ENCODE measurements around the gene EXOC6B. TPM values are rescaled to one million over a fixed set of nuclear protein-coding genes. Genes with fewer than 3 reads are reported as not detected.

EXOC6B gene
- total RNA-seq, 1 donor from 2014 or later = 32.4 TPM

DNA sequence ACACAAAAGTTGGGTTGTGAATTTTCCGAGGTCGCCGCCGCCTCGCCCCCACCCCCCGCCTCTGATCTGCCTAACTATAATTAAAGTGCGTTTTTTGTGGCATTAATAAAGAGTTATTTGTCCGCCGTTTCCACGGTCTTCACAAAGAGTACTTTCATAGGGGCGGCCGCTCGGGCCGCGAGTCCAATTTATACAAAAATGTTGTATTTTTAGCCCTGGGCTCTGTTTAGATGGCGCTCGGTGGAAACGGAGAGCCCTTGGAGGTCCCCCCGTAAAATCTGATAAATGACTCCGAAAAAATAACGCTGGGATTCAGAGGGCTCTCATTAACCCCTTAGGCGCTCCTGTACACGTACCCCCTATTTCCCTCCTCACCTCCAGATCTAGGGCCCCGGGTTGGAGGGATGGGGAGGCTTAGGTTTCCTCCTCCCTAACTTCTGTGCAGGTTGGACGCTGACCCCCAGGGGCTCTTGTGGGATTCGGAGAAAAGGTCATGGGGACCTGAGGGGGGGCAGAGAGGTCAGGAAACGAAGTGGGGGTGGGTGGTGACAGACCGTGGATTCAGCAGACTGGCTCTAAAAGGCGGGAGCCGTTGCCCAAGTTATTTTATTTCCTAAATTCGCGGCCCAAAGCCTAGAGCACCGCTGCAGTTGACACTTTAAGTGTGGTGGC, 680.0 kb downstream of the EXOC6B start:
- Histone ChIP-seq H3K27ac (peak overlapping the region; percentile 85 to 87), H3K9me3 (no peaks in the 10 kb centered on the region), H3K4me1 (peaks cover 15 to 51% of the 10 kb centered on the region in 2 donors), H3K36me3 (no peaks in the 10 kb centered on the region), H3K4me3 (peak overlapping the region; percentile 52 to 72), H3K27me3 (no peaks in the 10 kb centered on the region)
- no peak for DNase-seq (ENCODE audit: low spot score in 2 of 2)
- no peak for TF ChIP-seq CTCF (IDR thresholded peaks at IDR 0.05)
- intact Hi-C loops (cut with DNase I) = loop anchor here (2.0 to 10.0 kb wide), 7 partner anchors 263 to 1843 kb away; partner anchors contain the start of genes FAM136A and ZNF638

- peaks cover 18 to 55% of the 10 kb centered on the region in 2 donors for H3K4me1 ChIP-seq
These were observed 680.6 kb downstream of the EXOC6B start for GRCh38 chr2:72145289-72145657.

GRCh38 chr2:72144632-72145288, 681.1 kb downstream of the EXOC6B start:
- Histone ChIP-seq H3K9me3 (no peaks in the 10 kb centered on the region), H3K4me3 (peak overlapping the region; percentile 52 to 72), H3K27me3 (no peaks in the 10 kb centered on the region), H3K4me1 (peaks cover 20 to 55% of the 10 kb centered on the region in 2 donors), H3K27ac (peak overlapping the region; percentile 85 to 87), H3K36me3 (no peaks in the 10 kb centered on the region)
- TF ChIP-seq CTCF (IDR thresholded peaks at IDR 0.05) = no peak
- intact Hi-C loops (cut with DNase I) = loop anchor here (2.0 to 10.0 kb wide), 8 partner anchors 262 to 1842 kb away; partner anchors contain the start of genes FAM136A and ZNF638
- DNase-seq (ENCODE audit: low spot score in 2 of 2) = peak in 1 of 2 donors; percentile 69

More at GRCh38 chr2:72145289-72145657, 680.6 kb downstream of the EXOC6B start:
- no peak for TF ChIP-seq CTCF (IDR thresholded peaks at IDR 0.05)
- intact Hi-C loops (cut with DNase I) = loop anchor here (2.0 to 10.0 kb wide), 7 partner anchors 263 to 1843 kb away; partner anchors contain the start of genes FAM136A and ZNF638
- DNase-seq (ENCODE audit: low spot score in 2 of 2) = peak in 1 of 2 donors; percentile 67
- Histone ChIP-seq H3K4me3 (peak overlapping the region; percentile 52 to 72), H3K9me3 (no peaks in the 10 kb centered on the region), H3K27me3 (no peaks in the 10 kb centered on the region), H3K36me3 (no peaks in the 10 kb centered on the region), H3K27ac (peak overlapping the region; percentile 85 to 87)

- Histone ChIP-seq H3K9me3 (no peaks in the 10 kb centered on the region), H3K4me1 (peaks cover 21 to 57% of the 10 kb centered on the region in 2 donors), H3K4me3 (peak overlapping the region; percentile 52 to 72), H3K36me3 (no peaks in the 10 kb centered on the region), H3K27me3 (no peaks in the 10 kb centered on the region), H3K27ac (peak overlapping the region; percentile 85 to 87)
- intact Hi-C loops (cut with DNase I) = loop anchor here (2.0 to 10.0 kb wide), 4 partner anchors 313 to 809 kb away; partner anchors contain the start of gene ZNF638
- DNase-seq (ENCODE audit: low spot score in 2 of 2) = peak in 1 of 2 donors; percentile 88
- TF ChIP-seq CTCF (IDR thresholded peaks at IDR 0.05) = peak in 1 of 3 experiments; percentile 4
These were observed 681.6 kb downstream of the EXOC6B start for GRCh38 chr2:72144274-72144631.

DNA sequence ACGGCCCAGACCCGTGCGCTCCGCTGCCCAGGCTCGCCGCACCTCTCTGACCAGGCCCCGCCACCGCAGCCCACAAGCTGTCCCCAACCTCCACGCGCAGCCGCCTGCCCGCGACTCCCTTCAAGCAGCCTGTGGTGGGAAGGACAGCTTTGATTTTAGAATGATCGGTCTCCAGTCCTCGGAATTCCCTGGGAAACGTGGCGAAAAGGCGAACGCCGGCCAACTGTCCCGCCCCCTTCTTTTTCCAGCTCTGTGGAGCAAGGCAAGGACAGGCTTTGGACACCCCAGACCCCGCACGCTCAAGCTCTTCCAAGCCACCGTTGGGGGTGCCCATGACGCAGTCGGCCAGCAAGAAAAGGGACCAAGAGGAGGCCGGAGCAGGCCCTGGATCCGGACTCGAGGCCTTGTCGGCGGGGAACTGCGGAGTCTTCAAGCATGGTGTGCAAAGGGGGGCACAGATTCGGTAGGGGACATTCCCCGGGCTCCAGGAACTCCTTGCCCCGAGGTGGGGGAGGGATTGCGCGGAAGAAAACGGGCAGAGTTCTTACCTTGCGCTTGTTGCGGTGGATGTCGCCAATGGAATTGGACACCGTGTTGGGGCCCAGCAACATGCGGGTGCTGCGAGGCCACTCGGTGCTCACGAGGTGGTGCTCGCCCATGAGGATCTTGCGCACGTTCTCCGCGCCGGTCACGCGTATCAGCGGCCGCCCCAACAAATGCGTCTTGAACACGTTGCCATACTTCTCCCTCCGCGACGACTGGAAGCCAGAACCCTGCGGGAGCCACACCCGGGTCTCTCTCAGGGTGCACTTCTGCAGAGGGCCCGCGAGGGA, 682.2 kb downstream of the EXOC6B start:
- Histone ChIP-seq H3K9me3 (no peaks in the 10 kb centered on the region), H3K36me3 (no peaks in the 10 kb centered on the region), H3K27me3 (no peaks in the 10 kb centered on the region), H3K4me1 (peaks cover 21 to 59% of the 10 kb centered on the region in 2 donors), H3K4me3 (peak overlapping the region; percentile 52 to 72), H3K27ac (peak overlapping the region; percentile 85 to 87)
- peak in 1 of 2 donors; percentile 64 for DNase-seq (ENCODE audit: low spot score in 2 of 2)
- TF ChIP-seq CTCF (IDR thresholded peaks at IDR 0.05) = no peak
- intact Hi-C loops (cut with DNase I) = loop anchor here (2.0 to 10.0 kb wide), 4 partner anchors 313 to 809 kb away; partner anchors contain the start of gene ZNF638
